GM06990 (cell line): ENCODE data around the gene BRPF1.

Experiments used
- DNase-seq: peaks from one replicate; pipeline ENCODE4 v3.0.0-alpha.2; 2011; ENCODE audit not compliant: insufficient read length; ENCODE audit errors: extremely low read depth
- H3K27me3 ChIP-seq: replicated peaks from 2 replicates; pipeline ENCODE4 v1.6.0; 2011; ENCODE audit warnings: low read length; ENCODE audit not compliant: control insufficient read depth, insufficient read depth
- H3K36me3 ChIP-seq: 2 replicates; pipeline ENCODE4 v1.5.1; 2011; ENCODE audit warnings: low read length; ENCODE audit not compliant: control insufficient read depth, insufficient read depth
- H3K4me3 ChIP-seq: replicated peaks from 2 replicates; pipeline ENCODE4 v1.5.1; 2011; ENCODE audit warnings: low read depth, mild to moderate bottlenecking, control low read depth, low read length
- CTCF ChIP-seq: IDR thresholded peaks from 2 replicates; pipeline ENCODE4 v1.5.1; 2011; ENCODE audit warnings: low read length, control low read depth, mild to moderate bottlenecking, inconsistent platforms; ENCODE audit not compliant: insufficient read depth, poor library complexity, severe bottlenecking

BRPF1 gene

GRCh38 chr3:9760779-9761505 is 29.4 kb downstream of the BRPF1 start:
- Histone ChIP-seq H3K36me3 (peaks cover 11% of the 10 kb centered on the region), H3K4me3 (no peak overlapping the region), H3K27me3 (no peaks in the 10 kb centered on the region)
- no peak for TF ChIP-seq CTCF
- DNase-seq, result no peak

DNA sequence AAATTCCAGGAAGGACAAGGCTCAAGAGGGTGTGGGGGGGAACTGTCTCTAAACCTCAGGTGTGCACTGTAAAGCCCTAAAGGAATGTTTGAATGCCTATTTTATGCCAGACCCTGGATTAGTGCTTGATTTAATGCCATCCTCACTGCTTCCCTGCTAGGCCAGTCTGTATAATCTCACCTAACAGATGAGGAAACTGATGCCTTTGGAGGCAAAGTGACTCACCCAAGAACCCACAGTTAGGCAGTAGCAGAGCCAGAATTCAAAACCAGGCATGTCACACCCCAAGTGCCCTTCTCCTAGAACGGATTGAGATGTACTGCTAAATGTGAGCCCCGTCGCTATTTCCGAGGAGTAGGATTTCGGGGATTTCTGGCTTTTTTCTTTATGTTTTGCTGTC is 30.4 kb downstream of the BRPF1 start:
- H3K4me3 ChIP-seq, result no peak overlapping the region
- no peak for TF ChIP-seq CTCF
- peaks cover 4% of the 10 kb centered on the region for H3K36me3 ChIP-seq
- no peaks in the 10 kb centered on the region for H3K27me3 ChIP-seq
- DNase-seq, result no peak

GRCh38 chr3:9762871-9763270 is 31.3 kb downstream of the BRPF1 start:
- DNase-seq, result no peak
- peaks cover 2% of the 10 kb centered on the region; the same call in 1 of the 2 replicates for H3K36me3 ChIP-seq
- TF ChIP-seq CTCF, result no peak
- no peaks in the 10 kb centered on the region for H3K27me3 ChIP-seq
- H3K4me3 ChIP-seq, result no peak overlapping the region

GRCh38 chr3:9765865-9766264 is 34.3 kb downstream of the BRPF1 start:
- no peaks in the 10 kb centered on the region for H3K27me3 ChIP-seq
- no peak overlapping the region for H3K4me3 ChIP-seq
- DNase-seq, result no peak
- no peaks in the 10 kb centered on the region; the same call in 1 of the 2 replicates for H3K36me3 ChIP-seq
- no peak for TF ChIP-seq CTCF

- Histone ChIP-seq H3K27me3 (no peaks in the 10 kb centered on the region), H3K4me3 (no peak overlapping the region), H3K36me3 (no peaks in the 10 kb centered on the region; the same call in 1 of the 2 replicates)
- TF ChIP-seq CTCF, result no peak
- no peak for DNase-seq
Measured at GRCh38 chr3:9767418-9767817, 35.9 kb downstream of the BRPF1 start.
